HepG2 (cell line): Measurements from ENCODE around the gene HSD11B2. TPM values are rescaled to one million over a fixed set of nuclear protein-coding genes. Genes with fewer than 3 reads are reported as not detected.

Experiments used
- ATAC-seq: fragments of 200-7000 bp; cut with Tn5 transposase; 3 replicates; pipeline ENCODE4 v1.9.1; 2020; ENCODE audit warnings: mild to moderate bottlenecking, moderate library complexity
- BruUV-seq: library from RNA; stranded (reverse); fragments of 400-500 nt; replicated peaks from 2 replicates; lab custom pipeline; 2021; lab: Mats Ljungman, UMichigan
- CTCF ChIA-PET: fragments of 300-600 bp; formaldehyde crosslinking; extraction: SDS; loops from one replicate; lab custom pipeline; 2021; ENCODE audit warnings: low total read pairs, inconsistent platforms, low intra/inter-chr PET ratio; lab: Yijun Ruan, JAX
- POLR2A ChIA-PET: fragments of 350-600 bp; sonication (Branson Sonifier 250); formaldehyde crosslinking; loops from one replicate; lab custom pipeline; 2020; ENCODE audit warnings: antibody characterized with exemption, inconsistent platforms; lab: Yijun Ruan, JAX
- DNase-seq: peaks from one replicate; pipeline ENCODE4 v3.0.0-alpha.2; 2015; ENCODE audit warnings: low spot score
- FAIRE-seq: peaks from 3 replicates; lab custom pipeline; 2011; peaks lifted over from hg19 to GRCh38; lab: Jason Lieb, UNC
- H2AFZ ChIP-seq: one replicate; pipeline ENCODE4 v1.6.1; 2011; ENCODE audit warnings: low read length, inconsistent platforms
- H3K27ac ChIP-seq: fragments of 300-600 bp; 3 replicates; pipeline ENCODE4 v1.8.0; 2011; ENCODE audit warnings: mixed run types, mild to moderate bottlenecking, mixed read lengths, low read length, inconsistent platforms; ENCODE audit not compliant: insufficient read depth; ENCODE audit errors: extremely low read length
- H3K27me3 ChIP-seq, 2 experiments: fragments of 200-600 bp in 1 of 2; 2 replicates in 1 of 2; 3 replicates in 1 of 2; pipeline versions ENCODE4 v1.6.0 to v1.8.0; 2011; ENCODE audit warnings: low read length in 2 of 2, mild to moderate bottlenecking in 2 of 2, moderate library complexity in 2 of 2, inconsistent platforms in 1 of 2; ENCODE audit not compliant: insufficient read depth in 2 of 2, control insufficient read depth in 1 of 2
- H3K36me3 ChIP-seq, 2 experiments: fragments of 200-600 bp in 1 of 2; replicated peaks in 1 of 2; 2 replicates in 1 of 2; 3 replicates in 1 of 2; pipeline versions ENCODE4 v1.5.1 to v1.8.0; 2011; ENCODE audit warnings: low read length in 2 of 2, inconsistent platforms in 1 of 2; ENCODE audit not compliant: insufficient read depth in 2 of 2, control insufficient read depth in 1 of 2
- H3K4me1 ChIP-seq: 2 replicates; pipeline ENCODE4 v1.5.1; 2012; ENCODE audit warnings: low read length, inconsistent platforms; ENCODE audit not compliant: insufficient read depth
- H3K4me2 ChIP-seq: 2 replicates; pipeline ENCODE4 v1.6.0; 2011; ENCODE audit warnings: low read depth, low read length, inconsistent platforms
- H3K4me3 ChIP-seq, 3 experiments: fragments of 200-600 bp in 1 of 3; sonication (generic), shearing (Covaris generic) in 1 of 3; replicated peaks in 1 of 3; 2 replicates each; pipeline ENCODE4 v1.5.1; 2011 to 2016; ENCODE audit warnings: low read length in 3 of 3, inconsistent platforms in 2 of 3, low read depth in 2 of 3, mild to moderate bottlenecking in 2 of 3, control low read depth in 1 of 3, mixed read lengths in 1 of 3; ENCODE audit not compliant: insufficient read depth in 1 of 3
- H3K79me2 ChIP-seq: one replicate; pipeline ENCODE4 v1.6.1; 2011; ENCODE audit warnings: low read length, inconsistent platforms; ENCODE audit not compliant: insufficient read depth
- H3K9ac ChIP-seq: 2 replicates; pipeline ENCODE4 v1.6.0; 2011; ENCODE audit warnings: mild to moderate bottlenecking, low read depth, low read length, inconsistent platforms; ENCODE audit not compliant: insufficient read depth
- H3K9me3 ChIP-seq: 2 replicates; pipeline ENCODE4 v1.5.1; 2012; ENCODE audit warnings: mild to moderate bottlenecking, low read length
- H4K20me1 ChIP-seq: 2 replicates; pipeline ENCODE4 v1.6.0; 2011; ENCODE audit warnings: inconsistent platforms, mild to moderate bottlenecking, low read length, moderate library complexity; ENCODE audit not compliant: insufficient read depth
- ATAD3A ChIP-seq: sonication (generic); formaldehyde crosslinking; IDR thresholded peaks from 2 replicates; pipeline ENCODE4 v1.4.0; 2020; ENCODE audit warnings: missing genetic modification reagents
- CSRNP1 ChIP-seq: sonication (generic); formaldehyde crosslinking; IDR thresholded peaks from 2 replicates; pipeline ENCODE4 v1.8.1; 2023; ENCODE audit warnings: mild to moderate bottlenecking, missing genetic modification reagents
- CTCF ChIP-seq: sonication (generic); formaldehyde crosslinking; IDR thresholded peaks from 2 replicates; pipeline ENCODE4 v1.5.0; 2020; ENCODE audit warnings: mild to moderate bottlenecking, missing genetic modification reagents, moderate library complexity
- GLI4 ChIP-seq: sonication (generic); formaldehyde crosslinking; IDR thresholded peaks from 2 replicates; pipeline ENCODE4 v1.5.1; 2020; ENCODE audit warnings: missing genetic modification reagents, mild to moderate bottlenecking, moderate library complexity, borderline replicate concordance
- KAT7 ChIP-seq: IDR thresholded peaks from 2 replicates; pipeline ENCODE4 v1.6.1; 2018; ENCODE audit warnings: borderline replicate concordance, missing compliant biosample characterization
- PATZ1 ChIP-seq: sonication (generic); formaldehyde crosslinking; IDR thresholded peaks from 2 replicates; pipeline ENCODE4 v1.4.0; 2020; ENCODE audit warnings: missing genetic modification reagents
- SAFB2 ChIP-seq: sonication (generic); formaldehyde crosslinking; IDR thresholded peaks from 2 replicates; pipeline ENCODE4 v1.5.1; 2020; ENCODE audit warnings: missing genetic modification reagents, low read depth, mild to moderate bottlenecking, borderline replicate concordance
- ZFY ChIP-seq: sonication (generic); formaldehyde crosslinking; IDR thresholded peaks from 2 replicates; pipeline ENCODE4 v1.4.0; 2020; ENCODE audit warnings: missing genetic modification reagents
- ZNF552 ChIP-seq: sonication (generic); formaldehyde crosslinking; IDR thresholded peaks from 2 replicates; pipeline ENCODE4 v1.9.0; 2022; ENCODE audit warnings: missing genetic modification reagents, mild to moderate bottlenecking, borderline replicate concordance
- ZNF564 ChIP-seq: sonication (generic); formaldehyde crosslinking; IDR thresholded peaks from 2 replicates; pipeline ENCODE4 v1.8.1; 2023; ENCODE audit warnings: mild to moderate bottlenecking, missing genetic modification reagents
- WGBS: methylation state at CpG from one replicate; pipeline ENCODE4 v1.1.6; 2017; ENCODE audit warnings: low lambda C conversion rate; 5-methylcytosine and 5-hydroxymethylcytosine counted together
- in situ Hi-C: cut with HindIII; loops from 2 replicates; pipeline ENCODE4 v1.10.0; 2017; ENCODE audit warnings: low pct_unique_long_range_greater_than_20kb; ENCODE audit not compliant: extremely low pct_ligation_motif_present
- intact Hi-C: fragments of 100-400 bp; cut with micrococcal nuclease; formaldehyde crosslinking; loops from one replicate; pipeline ENCODE4 v1.10.0; 2022; ENCODE audit not compliant: unreplicated experiment
- polyA plus RNA-seq, 8 experiments: library from polyadenylated mRNA; depleted of rRNA in 3 of 8; stranded (reverse) in 7 of 8; unstranded in 1 of 8; fragments of >200 nt; fragmentation: Illumina TruSeq in 4 of 8; extraction: Trizol in 4 of 8; gene quantifications; 2 replicates each; pipeline versions ENCODE4 v1.2.1 to v1.2.3, GENCODE V29; 2011 to 2016; ENCODE audit warnings: low read depth in 4 of 8, missing spikeins in 1 of 8, mixed read lengths in 1 of 8; ENCODE audit not compliant: insufficient read depth in 1 of 8
- total RNA-seq, 5 experiments: library from RNA; depleted of rRNA; stranded (reverse); fragments of >200 nt; fragmentation: Illumina TruSeq; extraction: Trizol; gene quantifications; 2 replicates each; pipeline ENCODE4 v1.2.3, GENCODE V29; 2016; ENCODE audit warnings: low read depth in 1 of 5

Gene HSD11B2
- total and polyA plus RNA-seq, 2 of the 13 experiments (the other 11 are each of a cell fraction or from before 2014, with no cell fraction given): 8.9 to 13.6 TPM

GRCh38 chr16:67399218-67399733 lies 31.6 kb upstream of the HSD11B2 start (continued):
- peak; percentile 62 for TF ChIP-seq CTCF (CRISPR knock-in tag)
- no peak for TF ChIP-seq ZFY (CRISPR knock-in tag)
- TF ChIP-seq ZNF552 (CRISPR knock-in tag): no peak
- TF ChIP-seq KAT7 (CRISPR knock-in tag): no peak
- TF ChIP-seq ATAD3A (CRISPR knock-in tag): no peak
- no peak for TF ChIP-seq ZNF564 (CRISPR knock-in tag)
- no peak for TF ChIP-seq SAFB2 (CRISPR knock-in tag)

GRCh38 chr16:67399749-67400704 lies 30.9 kb upstream of the HSD11B2 start:
- Histone ChIP-seq H3K4me2 (no peak overlapping the region), H3K9me3 (no peaks in the 10 kb centered on the region), H3K79me2 (no peaks in the 10 kb centered on the region), H4K20me1 (no peaks in the 10 kb centered on the region), H3K27me3 (peaks cover 0 to 7% of the 10 kb centered on the region in 2 experiments; a peak in 1 of 5 replicates), H3K36me3 (no peaks in the 10 kb centered on the region), H3K4me3 (no peak overlapping the region), H3K4me1 (peaks cover 37% of the 10 kb centered on the region), H3K9ac (no peak overlapping the region), H2AFZ (no peak overlapping the region), H3K27ac (no peak overlapping the region)
- no peak for FAIRE-seq
- ChIA-PET POLR2A (no interaction called here), CTCF (interaction anchor here (1.8 kb wide), 1 partner anchor 74 kb away, joined by 6 read pairs; the partner anchor contains the start of genes KCTD19 and LRRC36)
- intact Hi-C loops: no loop called here
- ATAC-seq: no peak
- WGBS: 50% methylated on average over 11 of the region's 19 CpGs
- no peak for DNase-seq
- TF ChIP-seq GLI4 (CRISPR knock-in tag) (no peak), PATZ1 (no peak), CSRNP1 (no peak)
- BruUV-seq: no TSS peak
- in situ Hi-C loops: no loop called here
